GM12878 (cell line): Measurements from ENCODE around the gene CFAP45. TPM values are rescaled to one million over a fixed set of nuclear protein-coding genes. Genes with fewer than 3 reads are reported as not detected.

Experiments used
- ATAC-seq: fragments of 200-7000 bp; cut with Tn5 transposase; 3 replicates; pipeline ENCODE4 v1.9.1; 2020; ENCODE audit warnings: mild to moderate bottlenecking, moderate library complexity
- BruUV-seq: library from RNA; stranded (reverse); fragments of 400-500 nt; replicated peaks from 2 replicates; lab custom pipeline; 2021; lab: Mats Ljungman, UMichigan
- CTCF ChIA-PET: fragments of 300-600 bp; sonication (Branson Sonifier 250); formaldehyde crosslinking; extraction: SDS; loops from one replicate; lab custom pipeline; 2021; ENCODE audit warnings: inconsistent platforms; lab: Yijun Ruan, JAX
- POLR2A ChIA-PET: fragments of 350-600 bp; formaldehyde crosslinking; extraction: SDS; loops from one replicate; lab custom pipeline; 2021; ENCODE audit warnings: inconsistent platforms; lab: Charles Lee
- RAD21 ChIA-PET: fragments of 300-600 bp; sonication (Branson Sonifier 250); formaldehyde crosslinking; loops from one replicate; lab custom pipeline; 2023; ENCODE audit warnings: antibody characterized with exemption; ENCODE audit not compliant: unreplicated experiment; lab: Charles Lee
- SMC1A ChIA-PET: fragments of 300-600 bp; sonication (Branson Sonifier 250); formaldehyde crosslinking; loops from one replicate; lab custom pipeline; 2023; ENCODE audit not compliant: unreplicated experiment, uncharacterized antibody; lab: Charles Lee
- DNase-seq: peaks from one replicate; pipeline ENCODE4 v3.0.0-alpha.2; 2011; ENCODE audit warnings: low read depth, low spot score
- FAIRE-seq: peaks from 3 replicates; lab custom pipeline; 2011; peaks lifted over from hg19 to GRCh38; lab: Jason Lieb, UNC
- H2AFZ ChIP-seq: 2 replicates; pipeline ENCODE4 v1.6.0; 2011; ENCODE audit warnings: low read depth, low read length, control low read depth; ENCODE audit not compliant: control insufficient read depth
- H3K27ac ChIP-seq: 2 replicates; pipeline ENCODE4 v1.5.1; 2011; ENCODE audit warnings: control low read depth; ENCODE audit not compliant: control insufficient read depth, insufficient read depth
- H3K27me3 ChIP-seq, 2 experiments: replicated peaks in 1 of 2; 2 replicates each; pipeline versions ENCODE4 v1.6.0 to v1.6.1; 2011; ENCODE audit warnings: low read length in 1 of 2; ENCODE audit not compliant: control insufficient read depth in 2 of 2, insufficient read depth in 2 of 2
- H3K36me3 ChIP-seq, 2 experiments: 2 replicates each; pipeline ENCODE4 v1.5.1; 2011; ENCODE audit warnings: low read length in 1 of 2; ENCODE audit not compliant: control insufficient read depth in 2 of 2, insufficient read depth in 2 of 2
- H3K4me1 ChIP-seq: 2 replicates; pipeline ENCODE4 v1.6.1; 2011; ENCODE audit warnings: mild to moderate bottlenecking, low read length, moderate library complexity, mixed read lengths; ENCODE audit not compliant: control insufficient read depth, insufficient read depth
- H3K4me2 ChIP-seq: 2 replicates; pipeline ENCODE4 v1.6.0; 2011; ENCODE audit warnings: control low read depth; ENCODE audit not compliant: control insufficient read depth, insufficient read depth
- H3K4me3 ChIP-seq: fragments of 200-600 bp; sonication (generic); 2 replicates; pipeline ENCODE4 v1.5.1; 2016
- H3K79me2 ChIP-seq: 2 replicates; pipeline ENCODE4 v1.6.0; 2011; ENCODE audit warnings: low read length; ENCODE audit not compliant: control insufficient read depth, insufficient read depth
- H3K9ac ChIP-seq: 2 replicates; pipeline ENCODE4 v1.8.0; 2011; ENCODE audit warnings: low read length, control low read depth, mixed read lengths; ENCODE audit not compliant: control insufficient read depth, insufficient read depth
- H3K9me3 ChIP-seq: replicated peaks from 3 replicates; pipeline ENCODE4 v1.5.1; 2011; ENCODE audit warnings: mild to moderate bottlenecking, low read length; ENCODE audit not compliant: control insufficient read depth, insufficient read depth
- H4K20me1 ChIP-seq: 2 replicates; pipeline ENCODE4 v1.6.0; 2011; ENCODE audit not compliant: control insufficient read depth, insufficient read depth
- EZH2 ChIP-seq: IDR thresholded peaks from 2 replicates; pipeline ENCODE4 v1.6.1; 2012; ENCODE audit warnings: low read depth, mild to moderate bottlenecking, control low read depth, inconsistent platforms, low read length, borderline replicate concordance; ENCODE audit not compliant: control insufficient read depth
- IRF3 ChIP-seq: fragments of 450-650 bp; IDR thresholded peaks from 2 replicates; pipeline ENCODE4 v1.6.1; 2014; ENCODE audit warnings: mild to moderate bottlenecking
- IRF4 ChIP-seq: IDR thresholded peaks from 2 replicates; pipeline ENCODE4 v1.6.1; 2011; ENCODE audit warnings: low read depth, low read length
- PAX5 ChIP-seq: IDR thresholded peaks from 2 replicates; pipeline ENCODE4 v1.6.1; 2011; ENCODE audit warnings: low read depth, low read length, borderline replicate concordance
- SIN3A ChIP-seq: IDR thresholded peaks from 2 replicates; pipeline ENCODE4 v1.6.1; 2012; ENCODE audit warnings: low read depth, low read length, improper control_type of control experiment
- ZBTB40 ChIP-seq: fragments of 450-650 bp; IDR thresholded peaks from 2 replicates; pipeline ENCODE4 v1.6.1; 2016; ENCODE audit warnings: mild to moderate bottlenecking, moderate library complexity, borderline replicate concordance
- ZNF622 ChIP-seq: fragments of 450-650 bp; IDR thresholded peaks from 2 replicates; pipeline ENCODE4 v1.6.1; 2017; ENCODE audit warnings: mild to moderate bottlenecking, inconsistent platforms
- WGBS: methylation state at CpG from one replicate; pipeline ENCODE4 v1.1.6; 2016; ENCODE audit warnings: low lambda C conversion rate; ENCODE audit not compliant: insufficient replicate concordance, insufficient coverage; ENCODE audit errors: missing lambda C conversion rate; 5-methylcytosine and 5-hydroxymethylcytosine counted together
- in situ Hi-C: fragments of 300-500 bp; cut with MboI; formaldehyde crosslinking; loops from 9 replicates; pipeline ENCODE4 v1.14.3; 2018; ENCODE audit warnings: mixed read lengths
- intact Hi-C: fragments of 100-400 bp; cut with micrococcal nuclease; formaldehyde crosslinking; loops from one replicate; pipeline ENCODE4 v1.14.2; 2022; ENCODE audit not compliant: unreplicated experiment
- polyA plus RNA-seq, 11 experiments: library from polyadenylated mRNA; depleted of rRNA in 4 of 11; unstranded in 6 of 11; stranded (reverse) in 5 of 11; fragments of >200 nt; fragmentation: Nextera tagmentation in 4 of 11; fragmentation: Illumina TruSeq in 1 of 11; extraction: Ambion mirVana in 4 of 11; extraction: Trizol in 1 of 11; gene quantifications; 1 replicate in 1 of 11; 2 replicates in 10 of 11; pipeline versions ENCODE4 v1.2.1 to v1.2.3, GENCODE V29; 2011 to 2016; ENCODE audit warnings: inconsistent platforms in 2 of 11, missing spikeins in 2 of 11, low read depth in 1 of 11
- total RNA-seq, 4 experiments: library from RNA; depleted of rRNA in 3 of 4; stranded (reverse); fragments of >200 nt in 3 of 4; fragmentation: Illumina TruSeq in 1 of 4; extraction: Trizol in 1 of 4; gene quantifications; 2 replicates each; pipeline versions ENCODE4 v1.2.1 to v1.2.3, GENCODE V29; 2013 to 2021

The CFAP45 gene
- total and polyA plus RNA-seq, 10 of the 15 experiments (the other 5 are each of a cell fraction or from before 2014, with no cell fraction given): 0.43 to 0.91 (median 0.67) TPM

GRCh38 chr1:159931795-159932173 lies 31.8 kb upstream of the CFAP45 start:
- ATAC-seq: no peak
- Histone ChIP-seq H3K27me3 (0 out of 4 replicates have a peak, but pooled peaks cover 0 to 2% of the 10 kb centered on the region in 2 experiments), H3K4me2 (no peak overlapping the region), H3K9ac (no peak overlapping the region), H4K20me1 (no peaks in the 10 kb centered on the region), H3K36me3 (no peaks in the 10 kb centered on the region), H3K9me3 (no peaks in the 10 kb centered on the region), H3K4me1 (peaks cover 11% of the 10 kb centered on the region), H3K4me3 (no peak overlapping the region), H3K27ac (no peak overlapping the region), H2AFZ (no peak overlapping the region), H3K79me2 (no peaks in the 10 kb centered on the region)
- CTCF ChIA-PET: interaction anchor here (1.6 to 22.4 kb wide), 5 partner anchors 9 to 132 kb away, joined by 3 to 422 read pairs (median 10); no protein-coding TSS in a partner anchor
- 71% methylated on average over 3 of the region's 3 CpGs for WGBS
- DNase-seq: no peak
- FAIRE-seq: no peak
- BruUV-seq: no TSS peak
- POLR2A ChIA-PET: interaction anchor here (1.0 to 3.9 kb wide), 2 partner anchors 9 to 41 kb away, joined by 3 to 23 read pairs; partner anchors contain the start of gene TAGLN2
- intact Hi-C loops: no loop called here
- in situ Hi-C loops: no loop called here
- TF ChIP-seq ZNF622: no peak
- no peak for TF ChIP-seq IRF4
- no peak for TF ChIP-seq PAX5
- no peak for TF ChIP-seq SIN3A
- no peak for TF ChIP-seq ZBTB40
- no peak for TF ChIP-seq IRF3
- TF ChIP-seq EZH2: no peak
- SMC1A ChIA-PET: interaction anchor here (1.0 to 9.2 kb wide), 3 partner anchors 41 to 98 kb away, joined by 3 to 122 read pairs (median 4); no protein-coding TSS in a partner anchor
- RAD21 ChIA-PET: interaction anchor here (2.1 to 12.4 kb wide), 3 partner anchors 9 to 76 kb away, joined by 12 to 113 read pairs (median 17); no protein-coding TSS in a partner anchor
